HL-60 (cell line): ENCODE data around the gene SF3A2.
A peak's percentile ranks its signal among the peaks of the same experiment; 100 is the strongest.

Source experiments
- DNase-seq, 2 experiments: peaks; one replicate each; pipeline ENCODE4 v3.0.0-alpha.2; 2010 to 2020; ENCODE audit warnings: low read depth in 1 of 2, low spot score in 1 of 2
- H3K27ac ChIP-seq: fragments of 250-450 bp; sonication (Bioruptor Pico); replicated peaks from 2 replicates; pipeline ENCODE4 v1.5.1; 2020; ENCODE audit warnings: mild to moderate bottlenecking, moderate library complexity
- H3K27me3 ChIP-seq: fragments of 250-450 bp; sonication (Bioruptor Pico); 2 replicates; pipeline ENCODE4 v1.5.1; 2021; ENCODE audit warnings: mild to moderate bottlenecking, moderate library complexity; ENCODE audit not compliant: insufficient read depth, poor library complexity, severe bottlenecking
- H3K4me3 ChIP-seq: replicated peaks from 2 replicates; pipeline ENCODE4 v1.5.1; 2011; ENCODE audit warnings: mild to moderate bottlenecking, control low read depth, low read length; ENCODE audit not compliant: insufficient read depth
- CTCF ChIP-seq: IDR thresholded peaks from one replicate; pipeline ENCODE4 v1.5.1; 2011; ENCODE audit warnings: low read length, control low read depth, inconsistent platforms; ENCODE audit not compliant: insufficient read depth
- GABPA ChIP-seq: IDR thresholded peaks from 2 replicates; pipeline ENCODE4 v1.6.1; 2012; ENCODE audit warnings: low read depth
- POLR2AphosphoS5 ChIP-seq: IDR thresholded peaks from 2 replicates; pipeline ENCODE4 v1.6.1; 2012; ENCODE audit warnings: low read depth
- REST ChIP-seq: IDR thresholded peaks from 2 replicates; pipeline ENCODE4 v1.6.1; 2012; ENCODE audit warnings: low read depth; ENCODE audit not compliant: insufficient replicate concordance
- SPI1 ChIP-seq: IDR thresholded peaks from 2 replicates; pipeline ENCODE4 v1.6.1; 2012; ENCODE audit warnings: low read depth, mild to moderate bottlenecking, borderline replicate concordance

SF3A2 gene

GRCh38 chr19:2291185-2291751 is 54.6 kb downstream of the SF3A2 start:
- Histone ChIP-seq H3K27me3 (no peaks in the 10 kb centered on the region), H3K4me3 (peak overlapping the region; percentile 92), H3K27ac (peak overlapping the region; percentile 100)
- no peak for TF ChIP-seq POLR2AphosphoS5
- no peak for TF ChIP-seq GABPA
- TF ChIP-seq CTCF = no peak
- no peak for TF ChIP-seq SPI1
- TF ChIP-seq REST = no peak
- no peak for DNase-seq

GRCh38 chr19:2294687-2295335 is 58.2 kb downstream of the SF3A2 start:
- DNase-seq = no peak
- no peaks in the 10 kb centered on the region for H3K27me3 ChIP-seq

More at GRCh38 chr19:2294687-2295335, 58.2 kb downstream of the SF3A2 start:
- TF ChIP-seq GABPA (no peak), CTCF (no peak), POLR2AphosphoS5 (no peak), REST (no peak), SPI1 (no peak)
- Histone ChIP-seq H3K27ac (no peak overlapping the region), H3K4me3 (no peak overlapping the region)
